NCI-H226 (cell line): ENCODE measurements around the gene EPM2AIP1.

Source experiments
- DNase-seq: peaks from one replicate; pipeline ENCODE4 v3.0.0-alpha.2; 2015

The EPM2AIP1 gene

GRCh38 chr3:36944641-36945270 is 48.2 kb downstream of the EPM2AIP1 start, which contains the start of gene TRANK1:
Gene TRANK1, minus strand, starts transcription at chr3:36945054. Its CDS starts 245 bp downstream, at chr3:36944809.
- no peak for DNase-seq

- peak; percentile 36 for DNase-seq
Observed at GRCh38 chr3:36944012-36944640, 48.8 kb downstream of the EPM2AIP1 start.

GRCh38 chr3:36943601-36944000 is 49.3 kb downstream of the EPM2AIP1 start:
- no peak for DNase-seq

- DNase-seq: no peak
Observed at GRCh38 chr3:36942638-36943248, 50.2 kb downstream of the EPM2AIP1 start.

- no peak for DNase-seq
Observed at GRCh38 chr3:36941658-36942057, 51.3 kb downstream of the EPM2AIP1 start.

GRCh38 chr3:36941162-36941561 is 51.8 kb downstream of the EPM2AIP1 start:
- DNase-seq: no peak

GRCh38 chr3:36937492-36937891 is 55.4 kb downstream of the EPM2AIP1 start:
- DNase-seq: no peak
